Measurements from ENCODE around the gene PDE11A.
A peak's percentile ranks its signal among the peaks of the same experiment; 100 is the strongest.

PDE11A gene

DNA sequence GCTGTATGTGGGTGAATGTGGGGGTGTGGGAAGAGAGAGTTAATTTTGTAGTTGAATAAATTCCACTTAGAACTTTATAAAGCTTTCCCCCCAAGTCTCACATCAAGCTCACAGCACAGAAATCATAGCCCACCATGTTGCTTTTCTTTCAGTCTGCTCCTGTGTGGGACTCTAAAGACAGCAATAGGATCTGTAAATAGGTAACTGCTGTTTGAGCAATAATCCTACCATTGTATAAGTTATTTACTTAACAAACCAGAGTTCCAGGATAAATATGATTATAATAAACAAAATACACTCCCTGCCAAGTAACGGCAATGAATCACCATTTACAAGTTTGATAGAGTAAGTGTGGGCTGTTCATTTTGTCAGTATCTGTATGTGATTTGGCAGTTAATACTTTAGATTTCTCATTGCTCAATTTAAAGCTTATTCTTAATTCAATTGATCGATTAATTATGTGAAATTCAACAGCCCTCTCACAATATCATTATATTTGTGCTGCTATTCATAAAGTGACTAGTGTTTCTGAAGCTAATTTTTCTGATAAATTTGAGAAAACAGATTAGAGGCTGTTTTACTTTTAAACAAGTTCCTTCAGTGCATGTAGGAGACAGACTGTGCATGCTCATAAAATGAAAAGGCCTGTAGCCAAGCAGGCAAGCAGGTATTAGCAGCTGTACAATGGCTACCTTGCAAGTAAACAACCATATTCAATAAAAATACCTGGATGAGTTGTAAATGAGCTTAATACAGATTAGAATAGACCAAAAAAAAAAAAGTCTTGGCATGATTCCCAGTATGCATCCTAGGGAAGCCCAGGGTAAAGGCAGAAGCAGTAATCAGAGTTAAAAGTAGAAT is 142.7 kb downstream of the PDE11A start:
- DNase-seq (ENCODE audit: extremely low read depth in 1 of 2, low read depth in 1 of 2): no peak

- no peak for DNase-seq (ENCODE audit: extremely low read depth in 1 of 2, low read depth in 1 of 2)
These were observed 149.3 kb downstream of the PDE11A start for GRCh38 chr2:177923323-177923722.

- DNase-seq (ENCODE audit: extremely low read depth in 1 of 2, low read depth in 1 of 2): no peak
These were observed 150.9 kb downstream of the PDE11A start for GRCh38 chr2:177921726-177922125.

DNA sequence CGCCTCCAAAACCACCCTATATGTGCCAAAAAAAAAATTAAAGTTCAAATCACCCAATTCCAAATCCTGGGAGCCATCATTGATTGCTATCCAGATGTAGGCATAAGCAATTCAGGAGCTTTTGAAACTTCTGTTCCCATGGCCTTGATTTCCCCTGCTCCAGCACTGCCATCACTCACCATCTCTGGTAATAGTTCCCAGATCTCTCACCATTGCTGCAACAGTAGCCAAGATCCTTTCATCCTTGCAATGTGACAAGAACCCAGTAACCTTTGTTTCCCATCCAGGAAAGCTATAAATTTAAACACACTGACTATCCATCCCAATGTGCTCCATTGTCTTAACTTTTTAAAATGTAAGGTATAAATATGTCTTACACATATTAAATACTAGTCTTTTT is 155.4 kb downstream of the PDE11A start:
- no peak for DNase-seq (ENCODE audit: extremely low read depth in 1 of 2, low read depth in 1 of 2)

DNA sequence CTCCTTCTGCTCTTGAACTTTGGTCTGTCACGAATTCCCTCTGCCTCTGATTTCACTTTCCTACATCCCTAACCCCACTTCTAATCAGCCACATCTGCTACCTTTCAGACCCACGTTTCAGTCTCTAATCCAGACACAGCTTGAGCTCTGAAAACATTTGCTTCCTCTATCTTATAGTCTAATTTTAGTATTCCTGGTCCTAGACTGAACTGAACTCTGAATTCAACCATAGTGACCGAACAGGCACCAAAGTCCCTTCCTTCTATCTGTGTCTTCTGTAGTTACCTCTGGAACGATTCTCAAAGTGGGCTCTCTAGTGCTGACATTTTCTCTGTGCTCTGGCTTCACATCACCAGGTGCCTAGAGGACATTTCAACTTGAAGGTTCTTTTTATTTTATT is 156.2 kb downstream of the PDE11A start:
- no peak for DNase-seq (ENCODE audit: extremely low read depth in 1 of 2, low read depth in 1 of 2)

DNA sequence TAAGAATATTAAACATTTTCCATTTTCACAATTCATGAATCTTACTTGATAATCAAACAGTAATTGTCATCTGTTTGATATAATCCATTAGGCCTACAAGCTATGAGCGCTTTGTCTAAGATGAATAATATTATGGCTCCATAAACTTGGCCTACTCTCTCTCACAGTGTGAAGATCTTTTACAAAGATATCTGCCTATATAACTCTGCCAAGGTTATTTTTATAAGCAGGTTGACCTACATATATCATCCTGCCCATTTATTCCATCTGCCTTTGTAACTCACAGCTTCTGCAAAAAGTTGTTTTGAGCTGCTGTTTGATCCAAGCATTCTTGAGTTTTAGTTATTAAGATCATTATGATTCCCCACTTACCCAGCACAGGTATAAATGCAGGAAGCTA is 158.3 kb downstream of the PDE11A start:
- DNase-seq (ENCODE audit: extremely low read depth in 1 of 2, low read depth in 1 of 2): no peak

DNA sequence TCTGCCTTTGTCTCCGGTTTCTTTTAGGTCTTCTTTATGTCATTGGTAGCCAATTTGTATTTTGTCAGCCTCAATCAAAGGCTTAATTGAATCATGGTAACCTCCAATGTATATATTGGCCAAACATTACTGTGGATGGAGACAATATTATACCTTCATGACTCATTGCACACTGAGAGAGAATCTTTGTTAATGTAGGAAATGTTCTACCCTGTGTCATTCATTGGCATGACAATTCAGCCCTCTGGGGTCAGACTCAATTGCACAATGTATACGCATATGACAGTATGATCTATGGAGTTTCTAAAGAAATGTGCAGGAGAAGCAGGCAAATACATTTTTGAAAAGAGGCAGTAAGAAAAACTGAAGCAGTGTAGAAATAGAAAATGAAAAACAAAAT is 162.6 kb downstream of the PDE11A start:
- DNase-seq (ENCODE audit: extremely low read depth in 1 of 2, low read depth in 1 of 2): no peak

DNA sequence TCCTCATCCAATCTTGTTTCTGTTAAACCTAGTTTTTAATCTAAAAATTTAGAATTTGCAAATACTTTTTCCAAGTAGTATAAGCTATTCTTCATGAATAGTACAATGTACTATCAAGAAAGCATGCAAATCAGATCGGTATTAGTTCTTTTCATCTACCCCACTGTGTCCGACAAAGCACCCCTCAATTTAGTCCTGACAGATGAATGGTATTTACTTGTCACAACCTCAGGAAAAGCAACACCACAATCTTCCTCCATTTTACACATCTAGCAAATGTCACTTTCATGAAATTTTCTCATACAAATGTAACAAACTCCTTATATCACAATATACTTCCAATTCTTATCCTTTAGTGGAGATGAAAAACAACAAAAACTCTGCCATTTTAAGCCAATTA is 163.8 kb downstream of the PDE11A start:
- no peak for DNase-seq (ENCODE audit: extremely low read depth in 1 of 2, low read depth in 1 of 2)

- DNase-seq (ENCODE audit: extremely low read depth in 1 of 2, low read depth in 1 of 2): no peak
These were observed 164.4 kb downstream of the PDE11A start for GRCh38 chr2:177908182-177908581.

- peak; percentile 30 to 44 for DNase-seq (ENCODE audit: extremely low read depth in 1 of 2, low read depth in 1 of 2)
These were observed 166.4 kb downstream of the PDE11A start for GRCh38 chr2:177906041-177906718.

GRCh38 chr2:177905640-177906039 is 166.9 kb downstream of the PDE11A start:
- DNase-seq (ENCODE audit: extremely low read depth in 1 of 2, low read depth in 1 of 2): no peak

DNA sequence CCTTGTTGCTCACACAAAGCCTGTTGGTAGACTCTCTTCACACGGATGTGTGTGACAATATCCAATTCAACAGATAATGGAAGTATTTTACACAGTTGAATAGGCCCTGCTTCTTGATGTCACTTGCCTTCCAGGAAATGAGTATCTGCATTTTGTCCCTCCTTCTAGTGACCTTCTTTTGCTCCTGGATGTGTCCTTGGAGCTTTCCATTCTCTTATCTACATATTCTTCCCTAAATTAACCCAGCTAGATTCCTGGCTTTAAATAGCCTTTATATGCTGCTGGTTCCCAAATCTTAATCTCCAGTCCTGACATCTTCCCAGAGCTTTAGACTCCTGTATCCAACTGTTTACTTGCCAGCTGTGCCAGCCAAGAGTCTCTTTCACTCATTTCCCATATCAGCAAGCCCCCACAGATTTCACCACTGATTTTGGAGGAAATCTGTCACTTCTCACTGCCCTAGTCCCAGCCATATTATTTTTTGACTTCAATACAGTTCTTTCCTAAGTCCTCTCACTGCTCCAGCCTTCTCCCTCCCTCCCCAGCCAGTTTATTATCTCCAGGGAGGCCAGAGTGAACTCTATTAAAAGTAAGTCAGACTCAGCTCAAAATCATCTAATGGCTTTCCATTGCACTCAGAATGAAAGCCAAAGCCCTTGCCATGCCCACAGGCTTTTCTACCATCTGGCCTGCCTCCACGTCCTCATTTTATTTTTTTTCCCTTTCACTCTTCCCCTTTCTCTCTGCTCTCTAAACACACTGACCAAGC is 170.0 kb downstream of the PDE11A start:
- DNase-seq (ENCODE audit: extremely low read depth in 1 of 2, low read depth in 1 of 2): no peak

GRCh38 chr2:177900082-177900481 is 172.5 kb downstream of the PDE11A start:
- DNase-seq (ENCODE audit: extremely low read depth in 1 of 2, low read depth in 1 of 2): no peak

DNA sequence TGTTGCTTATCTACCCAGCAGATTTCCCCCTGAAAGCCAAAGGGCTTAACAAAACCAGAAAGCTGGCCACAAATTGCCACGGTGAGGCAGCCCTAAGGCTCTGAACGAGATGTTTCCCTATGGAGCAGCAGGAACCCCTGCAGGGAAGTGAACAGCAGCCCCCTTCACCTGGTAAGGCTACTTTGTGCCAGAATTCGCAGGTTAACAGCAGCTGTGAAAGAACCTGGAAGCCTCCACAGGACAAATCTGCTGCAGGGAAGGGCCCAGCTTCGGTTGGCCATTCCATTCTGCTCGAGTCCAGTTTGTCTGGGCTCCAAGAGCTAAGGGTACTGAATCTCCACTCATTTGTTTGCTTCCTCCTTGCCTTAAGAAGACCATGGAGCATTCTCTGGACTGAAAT is 175.3 kb downstream of the PDE11A start:
- DNase-seq (ENCODE audit: extremely low read depth in 1 of 2, low read depth in 1 of 2): no peak

- DNase-seq (ENCODE audit: extremely low read depth in 1 of 2, low read depth in 1 of 2): no peak
These were observed 176.0 kb downstream of the PDE11A start for GRCh38 chr2:177896587-177896986.

GRCh38 chr2:177894546-177894945 is 178.0 kb downstream of the PDE11A start:
- no peak for DNase-seq (ENCODE audit: extremely low read depth in 1 of 2, low read depth in 1 of 2)

GRCh38 chr2:177893880-177894279 is 178.7 kb downstream of the PDE11A start:
- no peak for DNase-seq (ENCODE audit: extremely low read depth in 1 of 2, low read depth in 1 of 2)

GRCh38 chr2:177891533-177891932 is 181.0 kb downstream of the PDE11A start:
- no peak for DNase-seq (ENCODE audit: extremely low read depth in 1 of 2, low read depth in 1 of 2)

GRCh38 chr2:177889818-177890460 is 182.6 kb downstream of the PDE11A start:
- no peak for DNase-seq (ENCODE audit: extremely low read depth in 1 of 2, low read depth in 1 of 2)

- DNase-seq (ENCODE audit: extremely low read depth in 1 of 2, low read depth in 1 of 2): no peak
These were observed 184.0 kb downstream of the PDE11A start for GRCh38 chr2:177888581-177888980.

GRCh38 chr2:177887722-177888121 is 184.9 kb downstream of the PDE11A start:
- DNase-seq (ENCODE audit: extremely low read depth in 1 of 2, low read depth in 1 of 2): no peak

Measured in stimulated activated CD8-positive, alpha-beta memory T cell treated with anti-CD3 and anti-CD28 coated beads, Interleukin-7, amount 100 ng/mL, for 48 hours (primary cell).